ENCODE results near the gene CCDC124. TPM values are rescaled to one million over a fixed set of nuclear protein-coding genes. Genes with fewer than 3 reads are reported as not detected.
A peak's percentile ranks its signal among the peaks of the same experiment; 100 is the strongest.
"Not testable (repeated sequence)": the region's sequence is repeated elsewhere in the genome, so short reads cannot be mapped to it uniquely, and the experiment has no call there.

Gene CCDC124, protein sequence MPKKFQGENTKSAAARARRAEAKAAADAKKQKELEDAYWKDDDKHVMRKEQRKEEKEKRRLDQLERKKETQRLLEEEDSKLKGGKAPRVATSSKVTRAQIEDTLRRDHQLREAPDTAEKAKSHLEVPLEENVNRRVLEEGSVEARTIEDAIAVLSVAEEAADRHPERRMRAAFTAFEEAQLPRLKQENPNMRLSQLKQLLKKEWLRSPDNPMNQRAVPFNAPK
- total RNA-seq (2014; rRNA removed; shearing (Covaris generic)): 31.3 and 36.8 TPM in 2 replicates

DNA sequence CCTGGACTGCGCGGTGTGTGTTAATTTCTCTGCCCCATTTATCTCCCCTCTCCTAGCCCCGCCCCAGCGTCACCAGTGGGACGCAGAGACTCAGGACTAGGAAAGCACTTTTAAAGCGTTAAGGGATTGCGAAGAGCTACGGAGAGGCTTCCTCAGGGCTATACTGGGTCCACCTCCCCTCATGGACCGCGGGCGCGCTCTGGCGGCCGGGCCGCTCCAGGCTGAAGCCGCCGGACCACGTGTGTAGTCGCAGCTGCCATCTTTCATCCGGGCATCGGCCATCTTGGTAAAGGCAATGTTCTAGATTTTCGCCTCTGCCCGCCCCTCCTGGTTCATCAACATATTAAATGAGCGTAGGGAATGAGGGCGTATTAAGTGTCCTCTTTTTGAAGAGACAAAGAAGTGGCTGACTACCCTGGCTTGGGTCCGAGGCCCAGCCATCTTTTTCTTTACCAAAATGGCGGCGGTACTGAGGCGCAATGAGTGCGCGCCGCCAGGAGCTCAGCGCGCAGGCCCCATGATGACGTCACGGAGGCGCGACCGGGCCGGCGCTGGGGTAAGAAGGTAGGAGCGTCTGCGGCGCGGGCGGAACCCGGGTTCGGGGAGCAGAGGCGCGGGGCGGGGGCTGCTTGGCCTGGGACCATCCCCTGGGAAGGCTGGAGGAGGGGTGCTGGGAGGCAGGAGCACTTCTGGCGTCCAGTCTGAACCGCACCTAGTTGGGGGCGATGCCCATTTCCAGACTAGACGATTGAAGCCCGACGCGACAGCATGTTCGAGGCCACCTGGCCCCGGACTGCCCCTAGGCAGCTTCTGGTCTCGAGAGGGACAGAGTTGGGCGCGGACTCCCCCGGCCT lies at the start of gene CCDC124:
Gene CCDC124, plus strand, starts transcription at position 531 of the 854 bp plus-strand sequence. CDS start 3,406 bp downstream, outside the sequence.
- DNase-seq (ENCODE audit: low read depth): peak; percentile 88

DNA sequence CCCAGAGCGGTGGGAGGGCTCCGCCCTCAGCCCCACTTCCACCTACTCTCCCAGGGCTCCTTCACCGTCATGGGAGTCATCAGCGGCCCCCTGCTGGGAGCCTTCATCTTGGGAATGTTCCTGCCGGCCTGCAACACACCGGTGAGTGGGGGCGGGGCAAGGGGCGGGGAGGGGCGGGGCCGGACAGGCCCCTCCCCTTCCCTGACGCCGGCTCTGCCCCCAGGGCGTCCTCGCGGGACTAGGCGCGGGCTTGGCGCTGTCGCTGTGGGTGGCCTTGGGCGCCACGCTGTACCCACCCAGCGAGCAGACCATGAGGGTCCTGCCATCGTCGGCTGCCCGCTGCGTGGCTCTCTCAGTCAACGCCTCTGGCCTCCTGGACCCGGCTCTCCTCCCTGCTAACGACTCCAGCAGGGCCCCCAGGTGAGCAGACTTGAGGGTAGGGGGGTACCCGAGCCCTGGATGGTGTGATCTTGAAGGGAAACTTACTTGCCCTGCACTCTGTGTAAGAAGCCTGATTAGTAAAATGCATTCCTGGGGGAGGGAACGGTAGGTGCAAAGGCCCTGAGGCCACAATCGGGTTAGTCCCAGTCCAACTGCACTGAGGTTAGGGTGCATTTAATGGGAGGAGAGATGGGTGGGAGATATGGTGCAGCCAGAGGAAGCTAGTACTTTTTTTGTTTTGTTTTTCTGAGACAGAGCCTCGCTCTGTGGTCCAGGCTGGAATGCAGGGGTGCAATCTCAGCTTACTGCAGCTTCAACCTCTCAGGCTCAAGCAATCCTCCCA lies 49.0 kb upstream of the CCDC124 start:
- no peak for DNase-seq (ENCODE audit: low read depth)

DNA sequence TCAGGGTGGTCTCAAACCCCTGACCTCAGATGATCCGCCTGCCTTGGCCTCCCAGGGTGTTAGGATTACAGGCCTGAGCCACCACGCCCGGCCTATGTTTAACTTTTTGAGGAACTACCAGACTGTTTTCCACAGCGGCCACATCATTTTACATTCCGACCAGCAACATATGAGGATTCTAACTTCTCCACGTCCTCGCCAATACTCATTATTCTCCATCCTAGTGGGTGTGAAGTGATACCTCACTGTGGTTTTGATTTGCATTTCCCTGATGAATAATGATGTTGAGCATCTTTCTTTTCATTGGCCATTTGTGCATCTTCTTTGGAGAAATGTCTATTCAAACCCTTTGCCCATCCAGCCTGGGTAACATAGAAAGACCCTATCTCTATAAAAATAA lies 46.3 kb upstream of the CCDC124 start:
- no peak for DNase-seq (ENCODE audit: low read depth)

GRCh38 chr19:17887221-17887620 lies 45.6 kb upstream of the CCDC124 start:
- DNase-seq (ENCODE audit: low read depth): not testable (repeated sequence)

GRCh38 chr19:17888260-17888659 lies 44.6 kb upstream of the CCDC124 start:
- no peak for DNase-seq (ENCODE audit: low read depth)

DNA sequence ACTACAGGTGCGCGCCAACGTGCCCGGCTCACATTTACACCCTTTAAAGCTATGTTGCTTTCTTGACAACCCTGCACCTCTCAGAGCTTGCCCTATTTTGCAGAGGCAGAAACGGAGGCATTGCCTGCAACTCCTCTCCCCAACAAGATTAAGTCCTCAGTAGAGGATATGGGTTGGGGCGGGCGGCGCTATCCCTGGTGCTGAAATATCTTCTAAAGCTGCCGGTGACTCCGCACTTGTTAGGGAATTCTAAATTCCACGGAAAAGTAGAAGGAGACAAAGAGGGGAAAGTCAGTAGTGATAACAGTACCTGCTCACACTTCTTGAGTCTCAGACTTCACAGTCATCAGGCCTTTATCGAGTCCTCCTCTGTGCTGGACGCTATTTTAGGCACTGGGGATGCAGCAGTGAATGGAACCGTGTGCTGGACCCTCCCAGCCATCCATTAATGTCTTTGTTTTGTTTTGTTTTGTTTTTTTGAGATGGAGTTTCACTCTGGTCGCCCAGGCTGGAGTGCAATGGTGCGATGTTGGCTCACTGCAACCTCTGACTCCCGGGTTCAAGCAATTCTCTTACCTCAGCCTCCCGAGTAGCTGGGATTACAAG lies 43.1 kb upstream of the CCDC124 start:
- peak; percentile 53 for DNase-seq (ENCODE audit: low read depth)

DNA sequence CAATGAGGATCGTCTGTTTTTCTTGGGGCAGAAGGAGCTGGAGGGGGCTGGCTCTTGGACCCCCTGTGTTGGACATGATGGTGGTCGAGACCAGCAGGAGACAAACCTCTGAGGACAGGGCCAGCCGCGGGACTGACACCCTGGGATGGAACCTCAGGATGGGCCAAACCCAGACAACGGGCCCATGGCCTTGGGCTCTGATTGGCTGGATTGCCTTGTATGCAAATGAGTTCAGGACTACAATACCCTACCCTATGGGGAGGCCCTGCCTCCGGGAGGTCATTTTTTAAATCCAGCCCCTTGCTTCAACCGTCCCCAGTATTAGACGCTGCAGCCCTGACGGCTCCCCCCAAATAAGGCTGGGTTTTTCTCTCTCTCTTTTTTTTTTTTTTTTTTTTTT lies 39.0 kb upstream of the CCDC124 start:
- no peak for DNase-seq (ENCODE audit: low read depth)

GRCh38 chr19:17902701-17903100 lies 30.1 kb upstream of the CCDC124 start:
- DNase-seq (ENCODE audit: low read depth): peak; percentile 27

GRCh38 chr19:17908244-17908643 lies 24.6 kb upstream of the CCDC124 start:
- no peak for DNase-seq (ENCODE audit: low read depth)

DNA sequence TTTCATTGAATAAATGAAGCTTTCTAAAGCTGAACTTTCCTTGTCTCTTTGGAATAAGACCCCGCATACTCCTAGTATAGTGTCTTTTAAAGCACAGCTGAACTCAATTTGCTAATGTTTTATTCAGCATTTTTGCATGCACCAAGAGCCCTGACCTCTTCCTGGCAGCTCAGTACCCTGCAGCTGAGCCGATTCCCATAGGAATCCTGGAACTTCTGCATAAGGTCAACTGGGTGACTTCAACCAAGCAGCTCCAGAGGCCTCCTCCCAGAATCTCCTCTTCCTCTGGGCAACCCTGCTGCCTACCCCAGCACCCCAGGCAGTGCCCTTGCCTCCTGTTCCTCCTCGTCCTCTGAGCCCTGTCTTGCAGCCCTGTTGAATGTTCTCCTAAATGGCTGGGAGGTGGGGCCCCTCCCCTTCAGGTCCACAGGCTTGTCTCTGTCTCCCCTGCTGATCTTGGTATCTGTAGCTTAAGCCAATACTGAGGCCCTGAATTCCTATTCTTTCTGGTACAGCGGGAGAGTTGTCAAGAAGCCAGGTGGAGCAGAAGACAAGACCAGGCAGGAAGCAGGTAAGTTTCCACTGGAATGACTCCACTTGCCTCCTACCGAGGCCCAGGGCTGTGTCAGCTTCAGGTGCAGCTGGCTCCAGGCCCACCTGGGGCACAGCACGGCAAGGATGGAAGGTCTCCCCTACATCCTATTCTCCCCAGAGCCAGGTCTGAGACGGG lies 23.6 kb upstream of the CCDC124 start:
- DNase-seq (ENCODE audit: low read depth): no peak

DNA sequence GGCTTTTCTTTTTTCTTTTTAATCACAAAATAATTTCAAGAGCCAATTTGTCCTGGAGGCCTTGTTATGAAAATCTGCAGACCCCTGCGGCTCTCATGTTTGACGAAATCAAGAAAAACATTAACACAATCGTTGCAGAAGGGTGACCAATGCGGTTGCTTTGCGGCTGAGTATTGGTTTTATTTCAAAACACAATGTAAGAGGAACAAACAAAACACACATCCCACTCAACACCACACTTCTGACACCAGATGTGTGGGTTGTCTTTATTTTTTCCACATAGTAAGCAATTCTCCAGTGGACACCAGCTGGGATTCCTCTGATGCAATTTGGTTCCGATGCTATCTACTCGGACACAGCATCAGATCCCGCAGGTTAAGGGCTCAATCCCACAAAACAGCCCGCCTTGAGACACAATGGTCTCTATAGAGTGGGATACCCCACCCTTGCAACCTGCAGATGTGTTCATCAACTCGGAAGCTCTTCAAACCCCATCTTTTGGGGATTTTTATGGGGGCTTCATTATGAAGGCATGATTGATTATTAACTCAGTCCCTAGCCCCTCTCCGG lies 21.9 kb upstream of the CCDC124 start:
- no peak for DNase-seq (ENCODE audit: low read depth)

GRCh38 chr19:17915940-17916593 lies 16.7 kb upstream of the CCDC124 start:
- peak; percentile 70 for DNase-seq (ENCODE audit: low read depth)

DNA sequence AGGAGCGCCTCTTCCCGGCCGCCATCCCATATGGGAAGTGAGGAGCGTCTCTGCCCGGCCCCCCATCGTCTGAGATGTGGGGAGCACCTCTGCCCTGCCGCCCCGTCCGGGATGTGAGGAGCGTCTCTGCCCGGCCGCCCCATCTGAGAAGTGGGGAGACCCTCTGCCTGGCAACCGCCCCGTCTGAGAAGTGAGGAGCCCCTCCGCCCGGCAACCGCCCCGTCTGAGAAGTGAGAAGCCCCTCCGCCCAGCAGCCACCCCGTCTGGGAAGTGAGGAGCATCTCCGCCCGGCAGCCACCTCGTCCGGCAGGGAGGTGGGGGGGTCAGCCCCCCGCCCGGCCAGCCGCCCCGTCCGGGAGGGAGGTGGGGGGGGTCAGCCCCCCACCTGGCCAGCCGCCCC lies 14.7 kb upstream of the CCDC124 start:
- DNase-seq (ENCODE audit: low read depth): not testable (repeated sequence)

DNA sequence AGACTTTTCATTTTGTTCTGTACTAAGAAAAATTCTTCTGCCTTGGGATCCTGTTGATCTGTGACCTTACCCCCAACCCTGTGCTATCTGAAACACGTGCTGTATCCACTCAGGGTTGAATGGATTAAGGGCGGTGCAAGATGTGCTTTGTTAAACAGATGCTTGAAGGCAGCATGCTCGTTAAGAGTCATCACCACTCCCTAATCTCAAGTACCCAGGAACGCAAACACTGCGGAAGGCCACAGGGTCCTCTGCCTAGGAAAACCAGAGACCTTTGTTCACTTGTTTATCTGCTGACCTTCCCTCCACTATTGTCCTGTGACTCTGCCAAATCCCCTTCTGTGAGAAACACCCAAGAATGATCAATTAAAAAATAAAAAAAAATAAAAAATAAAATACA lies 13.7 kb upstream of the CCDC124 start:
- not testable (repeated sequence) for DNase-seq (ENCODE audit: low read depth)

DNA sequence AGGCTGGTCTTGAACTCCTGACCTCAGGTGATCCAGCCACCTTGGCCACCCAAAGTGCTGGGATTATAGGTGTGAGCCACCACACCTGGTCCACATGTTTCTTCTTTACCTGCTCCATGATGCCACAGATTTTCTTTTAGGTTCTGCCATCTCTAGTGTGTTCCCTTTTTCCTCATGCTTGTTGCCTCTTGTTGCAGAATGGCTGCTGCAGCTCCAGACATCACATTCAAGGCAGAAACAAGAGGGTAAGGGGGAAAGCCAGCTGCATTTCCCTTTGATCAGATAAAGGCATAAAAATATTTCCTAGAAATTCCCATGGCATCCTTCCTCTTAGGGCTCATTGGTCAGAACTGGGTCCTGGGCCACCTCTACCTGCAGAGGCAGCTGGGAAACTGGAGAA lies 12.3 kb upstream of the CCDC124 start:
- DNase-seq (ENCODE audit: low read depth): no peak

DNA sequence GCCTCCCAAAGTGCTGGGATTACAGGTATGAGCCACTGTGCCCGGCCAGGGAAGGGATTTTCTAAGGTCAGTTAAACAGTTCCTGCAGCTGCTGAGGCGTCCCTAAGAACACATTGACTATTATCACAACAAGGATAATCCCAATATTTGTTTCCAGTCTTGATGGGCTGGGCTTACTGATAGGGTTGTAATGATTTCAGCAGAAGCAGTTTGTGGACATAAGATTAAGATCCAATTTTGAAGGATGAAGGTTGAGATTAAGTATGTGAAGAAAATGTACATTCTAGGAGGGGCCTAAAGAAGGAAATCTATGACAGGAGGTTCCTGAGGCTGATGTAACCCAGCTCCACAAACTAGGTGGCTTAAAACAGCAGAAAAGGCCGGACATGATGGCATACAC lies 10.7 kb upstream of the CCDC124 start:
- no peak for DNase-seq (ENCODE audit: low read depth)

GRCh38 chr19:17926044-17926443 lies 6.8 kb upstream of the CCDC124 start:
- DNase-seq (ENCODE audit: low read depth): no peak

GRCh38 chr19:17929056-17929455 lies 3.8 kb upstream of the CCDC124 start:
- DNase-seq (ENCODE audit: low read depth): no peak

- DNase-seq (ENCODE audit: low read depth): no peak
These were observed 1.2 kb upstream of the CCDC124 start for GRCh38 chr19:17931532-17932191.

All from M059J (cell line).